DMS153 treated with DMSO at 0.1 percent for 48 hours (cell line): ENCODE measurements around the gene DNMT3A.
"Not testable (repeated sequence)": the region's sequence is repeated elsewhere in the genome, so short reads cannot be mapped to it uniquely, and the experiment has no call there.

Experiments used
- DNase-seq: peaks from one replicate; lab custom pipeline; 2025; ENCODE audit not compliant: unreplicated experiment; lab: John Stamatoyannopoulos, UW

Gene DNMT3A

GRCh38 chr2:25286723-25287483, 54.8 kb downstream of the DNMT3A start:
- DNase-seq = no peak

- no peak for DNase-seq
Measured at GRCh38 chr2:25286025-25286400, 55.7 kb downstream of the DNMT3A start.

- no peak for DNase-seq
Measured at GRCh38 chr2:25285265-25286024, 56.3 kb downstream of the DNMT3A start.

GRCh38 chr2:25284756-25285155, 57.0 kb downstream of the DNMT3A start:
- no peak for DNase-seq

GRCh38 chr2:25283921-25284320, 57.8 kb downstream of the DNMT3A start:
- no peak for DNase-seq

GRCh38 chr2:25281941-25282340, 59.8 kb downstream of the DNMT3A start:
- no peak for DNase-seq

- DNase-seq = no peak
Measured at GRCh38 chr2:25281522-25281921, 60.2 kb downstream of the DNMT3A start.

GRCh38 chr2:25280051-25280687, 61.6 kb downstream of the DNMT3A start:
- DNase-seq = no peak

- no peak for DNase-seq
Measured at GRCh38 chr2:25279091-25279651, 62.6 kb downstream of the DNMT3A start.

- DNase-seq = no peak
Measured at GRCh38 chr2:25276569-25277465, 64.9 kb downstream of the DNMT3A start.

- no peak for DNase-seq
Measured at GRCh38 chr2:25275575-25275965, 66.2 kb downstream of the DNMT3A start.

GRCh38 chr2:25274868-25275574, 66.7 kb downstream of the DNMT3A start:
- DNase-seq = no peak

GRCh38 chr2:25273985-25274535, 67.7 kb downstream of the DNMT3A start:
- DNase-seq = no peak

GRCh38 chr2:25272705-25273104, 69.0 kb downstream of the DNMT3A start:
- not testable (repeated sequence) for DNase-seq

GRCh38 chr2:25270061-25270460, 71.7 kb downstream of the DNMT3A start:
- no peak for DNase-seq

GRCh38 chr2:25269233-25269632, 72.5 kb downstream of the DNMT3A start:
- no peak for DNase-seq

- DNase-seq = no peak
Measured at GRCh38 chr2:25268139-25268538, 73.6 kb downstream of the DNMT3A start.

GRCh38 chr2:25266399-25266798, 75.3 kb downstream of the DNMT3A start:
- DNase-seq = no peak

GRCh38 chr2:25265802-25266201, 75.9 kb downstream of the DNMT3A start:
- no peak for DNase-seq

GRCh38 chr2:25265001-25265400, 76.7 kb downstream of the DNMT3A start:
- no peak for DNase-seq
